IMR-90 (cell line): ENCODE data around the gene DCLRE1C. TPM values are rescaled to one million over a fixed set of nuclear protein-coding genes. Genes with fewer than 3 reads are reported as not detected.
"Not testable (repeated sequence)": the region's sequence is repeated elsewhere in the genome, so short reads cannot be mapped to it uniquely, and the experiment has no call there.

Experiments
- ATAC-seq: fragments of 200-7000 bp; cut with Tn5 transposase; 2 replicates; pipeline ENCODE4 v1.9.1; 2020; ENCODE audit warnings: low read depth, mild to moderate bottlenecking, moderate library complexity
- BruUV-seq: library from RNA; stranded (reverse); fragments of 400-500 nt; replicated peaks from 2 replicates; lab custom pipeline; 2021; lab: Mats Ljungman, UMichigan
- CTCF ChIA-PET: fragments of 300-600 bp; formaldehyde crosslinking; extraction: SDS; loops from one replicate; lab custom pipeline; 2021; ENCODE audit warnings: antibody characterized with exemption; lab: Yijun Ruan, JAX
- POLR2A ChIA-PET: fragments of 300-600 bp; sonication (Branson Sonifier 250); formaldehyde crosslinking; loops from one replicate; lab custom pipeline; 2022; ENCODE audit warnings: antibody characterized with exemption; ENCODE audit not compliant: unreplicated experiment; lab: Charles Lee
- DNase-seq: peaks from one replicate; pipeline ENCODE4 v3.0.0; 2013
- H2AFZ ChIP-seq: replicated peaks from 2 replicates; pipeline ENCODE3; 2013; ENCODE audit warnings: low read length, mild to moderate bottlenecking; ENCODE audit not compliant: poor library complexity
- H2AK5ac ChIP-seq: 2 replicates; pipeline ENCODE4 v1.6.1; 2013; ENCODE audit warnings: low read depth, low read length, inconsistent platforms
- H2AK9ac ChIP-seq: replicated peaks from 2 replicates; pipeline ENCODE3; 2013; ENCODE audit warnings: mild to moderate bottlenecking, low read depth, low read length, moderate library complexity; ENCODE audit not compliant: poor library complexity
- H2BK120ac ChIP-seq: 2 replicates; pipeline ENCODE4 v1.6.1; 2013; ENCODE audit warnings: low read depth, low read length, inconsistent platforms
- H2BK15ac ChIP-seq: 3 replicates; pipeline ENCODE4 v1.6.1; 2013; ENCODE audit warnings: low read depth, low read length, inconsistent platforms
- H2BK20ac ChIP-seq: 2 replicates; pipeline ENCODE4 v1.6.1; 2013; ENCODE audit warnings: low read depth, mild to moderate bottlenecking, inconsistent platforms, low read length, moderate library complexity
- H2BK5ac ChIP-seq: 2 replicates; pipeline ENCODE4 v1.6.1; 2013; ENCODE audit warnings: mild to moderate bottlenecking, low read depth, low read length, inconsistent platforms; ENCODE audit not compliant: poor library complexity, severe bottlenecking
- H3K14ac ChIP-seq: replicated peaks from 2 replicates; pipeline ENCODE4 v1.6.1; 2013; ENCODE audit warnings: low read depth, low read length, inconsistent platforms
- H3K18ac ChIP-seq: 2 replicates; pipeline ENCODE4 v1.6.1; 2013; ENCODE audit warnings: low read depth, low read length, control low read depth
- H3K23ac ChIP-seq: 2 replicates; pipeline ENCODE4 v1.6.1; 2013; ENCODE audit warnings: low read depth, low read length, inconsistent platforms
- H3K27ac ChIP-seq: 2 replicates; pipeline ENCODE4 v1.5.1; 2013; ENCODE audit warnings: mild to moderate bottlenecking, control low read depth, low read length; ENCODE audit not compliant: insufficient read depth
- H3K27me3 ChIP-seq: 2 replicates; pipeline ENCODE4 v1.6.1; 2013; ENCODE audit warnings: low read length; ENCODE audit not compliant: control insufficient read depth, insufficient read depth
- H3K36me3 ChIP-seq: 2 replicates; pipeline ENCODE4 v1.6.1; 2013; ENCODE audit warnings: low read length, mixed read lengths; ENCODE audit not compliant: control insufficient read depth, insufficient read depth
- H3K4ac ChIP-seq: 2 replicates; pipeline ENCODE4 v1.6.1; 2013; ENCODE audit warnings: low read depth, low read length, inconsistent platforms
- H3K4me1 ChIP-seq: 2 replicates; pipeline ENCODE4 v1.6.1; 2013; ENCODE audit warnings: low read length, mixed read lengths; ENCODE audit not compliant: control insufficient read depth, insufficient read depth
- H3K4me2 ChIP-seq: 2 replicates; pipeline ENCODE4 v1.6.1; 2013; ENCODE audit warnings: low read depth, mild to moderate bottlenecking, control low read depth, low read length, moderate library complexity
- H3K4me3 ChIP-seq: 2 replicates; pipeline ENCODE4 v1.5.1; 2013; ENCODE audit warnings: low read depth, mild to moderate bottlenecking, control low read depth, low read length, moderate library complexity; ENCODE audit not compliant: insufficient read depth
- H3K56ac ChIP-seq: 2 replicates; pipeline ENCODE4 v1.6.1; 2013; ENCODE audit warnings: low read length, inconsistent platforms; ENCODE audit not compliant: insufficient read depth; ENCODE audit errors: extremely low read depth
- H3K79me1 ChIP-seq, 2 experiments: 2 replicates each; pipeline ENCODE4 v1.6.1; 2013; ENCODE audit warnings: low read length in 2 of 2, inconsistent platforms in 1 of 2, low read depth in 1 of 2
- H3K9ac ChIP-seq: 2 replicates; pipeline ENCODE4 v1.6.1; 2013; ENCODE audit warnings: low read depth, low read length, control low read depth
- H3K9me1 ChIP-seq: 2 replicates; pipeline ENCODE4 v1.6.1; 2013; ENCODE audit warnings: low read length, inconsistent platforms; ENCODE audit not compliant: insufficient read depth
- H3K9me3 ChIP-seq: 2 replicates; pipeline ENCODE4 v1.6.1; 2013; ENCODE audit warnings: low read length; ENCODE audit not compliant: control insufficient read depth, insufficient read depth
- H4K20me1 ChIP-seq: 2 replicates; pipeline ENCODE4 v1.6.1; 2013; ENCODE audit warnings: low read length, inconsistent platforms; ENCODE audit not compliant: insufficient read depth
- H4K5ac ChIP-seq: 2 replicates; pipeline ENCODE4 v1.6.1; 2013; ENCODE audit warnings: mild to moderate bottlenecking, low read depth, low read length, control low read depth
- H4K8ac ChIP-seq, 2 experiments: 2 replicates each; pipeline ENCODE4 v1.6.1; 2013; ENCODE audit warnings: low read depth in 2 of 2, low read length in 2 of 2, control low read depth in 1 of 2, inconsistent platforms in 1 of 2
- H4K91ac ChIP-seq: 2 replicates; pipeline ENCODE4 v1.6.1; 2013; ENCODE audit warnings: low read depth, low read length, inconsistent platforms; ENCODE audit not compliant: insufficient read depth
- CTCF ChIP-seq: conservative IDR thresholded peaks from 2 replicates; pipeline ENCODE4 v1.5.1; 2012; ENCODE audit warnings: mild to moderate bottlenecking, low read depth, low read length, improper control_type of control experiment
- MAZ ChIP-seq: IDR thresholded peaks from 2 replicates; pipeline ENCODE4 v1.6.1; 2012; ENCODE audit warnings: low read depth, mild to moderate bottlenecking, low read length, improper control_type of control experiment, moderate library complexity, borderline replicate concordance
- WGBS, 2 experiments: methylation state at CpG; one replicate each; pipeline versions ENCODE4 v1.1.5 to v1.1.7; 2013; ENCODE audit warnings: missing lambda C conversion rate in 2 of 2; ENCODE audit not compliant: insufficient read length in 1 of 2; ENCODE audit errors: extremely low coverage in 2 of 2; 5-methylcytosine and 5-hydroxymethylcytosine counted together
- dilution Hi-C: fragments of 300-500 bp; cut with HindIII; formaldehyde crosslinking; loops from one replicate; pipeline ENCODE4 v1.14.3; 2018; ENCODE audit warnings: low sequenced_read_pairs; ENCODE audit not compliant: unreplicated experiment
- in situ Hi-C: fragments of 300-500 bp; cut with MboI; formaldehyde crosslinking; loops from 3 replicates; pipeline ENCODE4 v1.14.3; 2019; ENCODE audit warnings: low sequenced_read_pairs, inconsistent platforms, mixed read lengths
- intact Hi-C: fragments of 100-400 bp; cut with micrococcal nuclease; formaldehyde crosslinking; loops from 2 replicates; pipeline ENCODE4 v1.10.0; 2022
- polyA plus RNA-seq, 3 experiments: library from polyadenylated mRNA; depleted of rRNA; stranded (reverse); fragments of >200 nt; gene quantifications; 2 replicates each; pipeline ENCODE4 v1.2.3, GENCODE V29; 2012; ENCODE audit warnings: low replicate concordance in 1 of 3
- total RNA-seq: library from RNA; depleted of rRNA; stranded (reverse); fragments of >200 nt; gene quantifications from 2 replicates; pipeline ENCODE4 v1.2.3, GENCODE V29; 2012

The DCLRE1C gene
- total and polyA plus RNA-seq, 2 of the 4 experiments (the other 2 are of a cell fraction), result 2.9 to 8.1 TPM

GRCh38 chr10:14975672-14976273 lies 21.9 kb upstream of the DCLRE1C start:
- Histone ChIP-seq H2AFZ (no peak overlapping the region), H4K91ac (no peak overlapping the region), H3K9me1 (no peaks in the 10 kb centered on the region), H3K4me2 (0 out of 2 replicates have a peak overlapping the region, but pooled peaks have one; percentile 40), H4K5ac (no peak overlapping the region), H2BK5ac (no peak overlapping the region), H4K20me1 (no peaks in the 10 kb centered on the region), H3K9me3 (no peaks in the 10 kb centered on the region), H2BK120ac (no peak overlapping the region), H2AK9ac (no peak overlapping the region), H3K4me3 (no peak overlapping the region), H2AK5ac (no peak overlapping the region), H3K27ac (no peak overlapping the region), H2BK15ac (no peak overlapping the region), H3K4ac (no peak overlapping the region), H4K8ac (no peak overlapping the region), H3K4me1 (no peaks in the 10 kb centered on the region), H3K79me1 (no peaks in the 10 kb centered on the region), H3K23ac (no peak overlapping the region), H3K18ac (no peak overlapping the region), H3K9ac (no peak overlapping the region), H3K36me3 (no peaks in the 10 kb centered on the region), H3K27me3 (peaks cover 2% of the 10 kb centered on the region; the same call in 1 of the 2 replicates), H3K56ac (no peak overlapping the region), H2BK20ac (no peak overlapping the region), H3K14ac (no peak overlapping the region)
- ATAC-seq (no peak), DNase-seq (no peak)
- no CpG with 5 or more reads among the region's 21 CpGs for WGBS, 2 experiments
- ChIA-PET CTCF (no interaction called here), POLR2A (no interaction called here)
- TF ChIP-seq MAZ (no peak), CTCF (0 out of 2 replicates have a peak, but pooled peaks have one; percentile 16)
- dilution Hi-C loops, result no loop called here
- no TSS peak for BruUV-seq
- intact Hi-C loops, result no loop called here
- in situ Hi-C loops, result no loop called here

GRCh38 chr10:14974153-14974998 lies 20.5 kb upstream of the DCLRE1C start:
- dilution Hi-C loops, result not testable (repeated sequence)

More at GRCh38 chr10:14974153-14974998, 20.5 kb upstream of the DCLRE1C start:
- POLR2A ChIA-PET, H3K27me3 ChIP-seq, H3K9ac ChIP-seq, H3K27ac ChIP-seq, H3K56ac ChIP-seq, H3K4me2 ChIP-seq, H2AK5ac ChIP-seq, H2BK5ac ChIP-seq, H4K5ac ChIP-seq, H2BK20ac ChIP-seq, H3K14ac ChIP-seq, H3K23ac ChIP-seq, H2AFZ ChIP-seq, H4K91ac ChIP-seq, H2BK120ac ChIP-seq, H2AK9ac ChIP-seq, ATAC-seq, H4K8ac ChIP-seq, H3K4me3 ChIP-seq, CTCF ChIA-PET, intact Hi-C loops, H2BK15ac ChIP-seq, H3K18ac ChIP-seq, H3K9me3 ChIP-seq, H3K36me3 ChIP-seq, DNase-seq, H4K20me1 ChIP-seq, in situ Hi-C loops, H3K79me1 ChIP-seq, H3K4ac ChIP-seq, H3K4me1 ChIP-seq, BruUV-seq, H3K9me1 ChIP-seq: not testable (repeated sequence)
- no CpG with 5 or more reads among the region's 15 CpGs for WGBS, 2 experiments
